Astrocyte of the cerebellum (primary cell): ENCODE measurements around the gene PFDN4.

Experiments used
- DNase-seq: peaks from one replicate; pipeline ENCODE4 v3.0.0-alpha.2; 2011; ENCODE audit warnings: low read depth
- H3K4me3 ChIP-seq: 2 replicates; pipeline ENCODE4 v1.5.1; 2011; ENCODE audit warnings: mild to moderate bottlenecking, low read depth, low read length, moderate library complexity
- CTCF ChIP-seq: IDR thresholded peaks from 2 replicates; pipeline ENCODE4 v1.5.1; 2012; ENCODE audit warnings: low read length, low read depth, moderate library complexity, mild to moderate bottlenecking; ENCODE audit errors: missing control alignments
- in situ Hi-C: cut with HindIII; loops from 2 replicates; pipeline ENCODE4 v1.10.0; 2017; ENCODE audit warnings: low sequenced_read_pairs

Gene PFDN4

GRCh38 chr20:54201268-54201846 lies 6.5 kb upstream of the PFDN4 start:
- no peak for TF ChIP-seq CTCF
- in situ Hi-C loops = no loop called here
- no peak overlapping the region for H3K4me3 ChIP-seq
- DNase-seq = no peak

DNA sequence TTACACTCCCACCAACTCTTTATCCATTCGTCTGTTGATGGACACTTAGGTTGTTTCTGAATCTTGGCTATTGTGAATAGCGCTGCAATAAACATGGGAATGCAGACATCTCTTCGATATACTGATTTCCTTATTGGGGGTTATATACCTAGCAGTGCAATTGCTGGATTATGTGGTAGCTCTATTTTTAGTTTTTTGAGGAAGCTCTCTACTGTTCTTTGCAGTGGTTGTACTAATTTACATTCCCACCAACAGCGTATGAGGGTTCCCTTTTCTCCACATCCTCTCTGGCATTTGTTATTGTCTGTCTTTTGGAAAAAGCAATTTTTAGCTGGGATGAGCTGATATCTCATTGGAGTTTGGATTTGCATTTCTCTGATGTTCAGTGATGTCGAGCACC lies 4.6 kb upstream of the PFDN4 start:
- no peak for TF ChIP-seq CTCF
- H3K4me3 ChIP-seq = no peak overlapping the region
- in situ Hi-C loops = no loop called here
- DNase-seq = no peak

GRCh38 chr20:54204063-54204462 lies 3.8 kb upstream of the PFDN4 start:
- no peak for TF ChIP-seq CTCF
- no peak overlapping the region for H3K4me3 ChIP-seq
- no peak for DNase-seq
- in situ Hi-C loops = no loop called here

DNA sequence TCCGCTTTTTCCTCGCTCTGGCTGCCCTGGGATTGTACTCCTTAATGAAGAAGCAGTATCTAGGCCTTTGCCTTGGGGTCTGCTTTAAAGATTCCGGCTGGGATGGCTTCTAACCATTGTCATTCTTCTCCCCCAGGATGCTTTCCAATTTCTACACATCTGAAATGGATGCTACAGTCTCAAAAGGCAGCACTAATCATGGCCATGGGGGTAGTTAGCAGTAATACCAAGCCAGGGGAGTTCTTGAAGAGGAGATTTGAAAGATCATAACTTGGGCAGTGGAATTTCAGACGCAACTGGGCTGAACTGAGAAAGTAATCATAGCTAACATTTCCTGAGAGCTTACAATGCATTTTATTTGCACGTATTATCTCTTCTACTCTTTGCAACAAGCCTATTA lies 3.4 kb upstream of the PFDN4 start:
- no peak for TF ChIP-seq CTCF
- no peak overlapping the region for H3K4me3 ChIP-seq
- no peak for DNase-seq
- in situ Hi-C loops = no loop called here

DNA sequence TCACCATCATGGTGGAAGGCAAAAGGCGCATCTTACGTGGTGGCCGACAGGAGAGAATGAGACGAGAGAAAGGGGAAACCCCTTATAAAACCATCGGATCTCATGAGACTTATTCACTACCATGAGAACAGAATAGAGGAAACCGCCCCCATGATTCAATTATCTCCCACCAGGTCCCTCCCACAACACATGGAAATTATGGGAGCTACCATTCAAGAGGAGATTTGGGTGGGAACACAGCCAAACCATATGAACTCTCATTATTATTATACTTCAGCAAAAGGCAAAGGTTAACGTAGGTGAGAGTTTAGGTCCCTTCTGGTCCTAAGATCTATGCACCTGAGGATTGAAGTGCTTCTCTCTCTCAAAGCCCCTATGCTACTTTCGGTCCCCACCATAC lies 2.4 kb upstream of the PFDN4 start:
- DNase-seq = no peak
- in situ Hi-C loops = no loop called here
- no peak for TF ChIP-seq CTCF

GRCh38 chr20:54207053-54207742 lies 689 bp upstream of the PFDN4 start:
- peak overlapping the region; percentile 91 for H3K4me3 ChIP-seq
- no peak for TF ChIP-seq CTCF
- in situ Hi-C loops = no loop called here
- no peak for DNase-seq

More for the DNA sequence above, 2.4 kb upstream of the PFDN4 start:
- H3K4me3 ChIP-seq = no peak overlapping the region
